Measurements from ENCODE around the gene XNDC1N. TPM values are rescaled to one million over a fixed set of nuclear protein-coding genes. Genes with fewer than 3 reads are reported as not detected.

The XNDC1N gene
- total and polyA plus RNA-seq, 2 of the 13 experiments (the other 11 are each of a cell fraction or from before 2014, with no cell fraction given): 3.4 to 7.5 TPM

GRCh38 chr11:71947498-71947897 is 19.1 kb upstream of the XNDC1N start (continued):
- TF ChIP-seq GFI1 (CRISPR knock-in tag; IDR thresholded peaks at IDR 0.05; ENCODE audit: borderline replicate concordance): peak; percentile 86; the same call in 1 of the 2 replicates
- no peak for TF ChIP-seq RFX1 (IDR thresholded peaks at IDR 0.05)
- no peak for TF ChIP-seq SNAPC4 (CRISPR knock-in tag; IDR thresholded peaks at IDR 0.05)
- peak; percentile 70; the same call in 1 of the 2 replicates for TF ChIP-seq CREM (IDR thresholded peaks at IDR 0.05)
- TF ChIP-seq CREM (CRISPR knock-in tag; IDR thresholded peaks at IDR 0.05): no peak
- no peak for TF ChIP-seq ZNF142 (CRISPR knock-in tag; IDR thresholded peaks at IDR 0.05)
- peak; percentile 82 for TF ChIP-seq ASH2L (IDR thresholded peaks at IDR 0.05; ENCODE audit: insufficient read length, low read depth, low read length)
- no peak for TF ChIP-seq ZNF570 (CRISPR knock-in tag; IDR thresholded peaks at IDR 0.05; ENCODE audit: borderline replicate concordance)
- no peak for TF ChIP-seq SYNCRIP (IDR thresholded peaks at IDR 0.05; ENCODE audit: insufficient read depth, low read depth, low read length)
- peak; percentile 85 for TF ChIP-seq THAP11 (CRISPR knock-in tag; IDR thresholded peaks at IDR 0.05)
- no peak for TF ChIP-seq SMAD1 (CRISPR knock-in tag; IDR thresholded peaks at IDR 0.05; ENCODE audit: borderline replicate concordance, low read depth)
- TF ChIP-seq AHDC1 (CRISPR knock-in tag; IDR thresholded peaks at IDR 0.05; ENCODE audit: borderline replicate concordance): no peak
- no peak for TF ChIP-seq ZNF546 (CRISPR knock-in tag; conservative IDR thresholded peaks at IDR 0.05)
- no peak for TF ChIP-seq ZNF207 (IDR thresholded peaks at IDR 0.05; ENCODE audit: borderline replicate concordance)
